Bronchial smooth muscle cell (primary cell): ENCODE measurements around the gene TRAF5. TPM values are rescaled to one million over a fixed set of nuclear protein-coding genes. Genes with fewer than 3 reads are reported as not detected.

Experiments used
- total RNA-seq: library from RNA; depleted of rRNA; stranded (reverse); fragments of >200 nt; gene quantifications from 2 replicates; pipeline ENCODE4 v1.2.1, GENCODE V29; 2014

Gene TRAF5
- 5.3 and 6.5 TPM in 2 replicates for total RNA-seq

GRCh38 chr1:211326528-211327345 is at the start of gene TRAF5:
Gene TRAF5, plus strand, starts transcription at chr1:211326833. Its CDS starts 26,407 bp downstream, at chr1:211353240.

Other genes with a start within 250 kb of the TRAF5 start
- not detected in 2 replicates for gene KCNH1, start 192.7 kb upstream of the TRAF5 start, total RNA-seq
- 14.0 and 17.9 TPM in 2 replicates for gene RCOR3, start 67.5 kb upstream of the TRAF5 start, total RNA-seq
- not detected in 2 replicates for gene RD3, start 165.3 kb downstream of the TRAF5 start, total RNA-seq